Peyer's patch (tissue), 4 donors: Measurements from ENCODE around the gene WHRN. TPM values are rescaled to one million over a fixed set of nuclear protein-coding genes. Genes with fewer than 3 reads are reported as not detected.

Experiments
- DNase-seq, 3 donors: peaks; one replicate each; pipeline ENCODE4 v3.0.0-alpha.2; 2017 to 2019
- H3K27ac ChIP-seq, 4 donors: fragments of 200-600 bp; sonication (generic); one replicate each; pipeline ENCODE4 v1.5.1; 2016 to 2019
- H3K27me3 ChIP-seq, 2 donors: fragments of 200-600 bp; sonication (generic); one replicate each; pipeline ENCODE4 v1.5.1; 2019
- H3K36me3 ChIP-seq, 3 donors: fragments of 200-600 bp; sonication (generic); one replicate each; pipeline ENCODE4 v1.5.1; 2016 to 2019
- H3K4me1 ChIP-seq, 4 donors: fragments of 200-600 bp; sonication (generic); one replicate each; pipeline ENCODE4 v1.5.1; 2016 to 2019
- H3K4me3 ChIP-seq, 4 donors: fragments of 200-600 bp; sonication (generic); 1 replicate in 3 of 4; 2 replicates in 1 of 4; pipeline ENCODE4 v1.5.1; 2016 to 2019; ENCODE audit warnings: mild to moderate bottlenecking in 1 of 4
- H3K9me3 ChIP-seq, 4 donors: fragments of 200-600 bp; sonication (generic); one replicate each; pipeline ENCODE4 v1.5.1; 2016 to 2019; ENCODE audit warnings: mild to moderate bottlenecking in 1 of 4
- POLR2A ChIP-seq, 2 donors: fragments of 450-650 bp; IDR thresholded peaks; one replicate each; pipeline ENCODE4 v1.5.1; 2017; ENCODE audit warnings: antibody characterized with exemption in 2 of 2, mild to moderate bottlenecking in 2 of 2, moderate library complexity in 2 of 2
- total RNA-seq, 4 donors: library from RNA; depleted of rRNA; stranded (reverse); fragments of >200 nt; gene quantifications; one replicate each; pipeline ENCODE4 v1.1.0, GENCODE V29; 2016
- TF ChIP-seq, protein P1 (sequence below), 6 experiments: fragments of 450-650 bp in 4 of 6; fragments of 200-600 bp in 2 of 6; sonication (generic) in 1 of 6; IDR thresholded peaks; one replicate each; pipeline ENCODE4 v1.5.1; 2017 to 2019; ENCODE audit warnings: antibody characterized with exemption in 6 of 6, mild to moderate bottlenecking in 3 of 6, moderate library complexity in 1 of 6

WHRN gene
- total RNA-seq, 4 donors from 2014 or later, result 10.7 to 35.5 (median 15.3) TPM

DNA sequence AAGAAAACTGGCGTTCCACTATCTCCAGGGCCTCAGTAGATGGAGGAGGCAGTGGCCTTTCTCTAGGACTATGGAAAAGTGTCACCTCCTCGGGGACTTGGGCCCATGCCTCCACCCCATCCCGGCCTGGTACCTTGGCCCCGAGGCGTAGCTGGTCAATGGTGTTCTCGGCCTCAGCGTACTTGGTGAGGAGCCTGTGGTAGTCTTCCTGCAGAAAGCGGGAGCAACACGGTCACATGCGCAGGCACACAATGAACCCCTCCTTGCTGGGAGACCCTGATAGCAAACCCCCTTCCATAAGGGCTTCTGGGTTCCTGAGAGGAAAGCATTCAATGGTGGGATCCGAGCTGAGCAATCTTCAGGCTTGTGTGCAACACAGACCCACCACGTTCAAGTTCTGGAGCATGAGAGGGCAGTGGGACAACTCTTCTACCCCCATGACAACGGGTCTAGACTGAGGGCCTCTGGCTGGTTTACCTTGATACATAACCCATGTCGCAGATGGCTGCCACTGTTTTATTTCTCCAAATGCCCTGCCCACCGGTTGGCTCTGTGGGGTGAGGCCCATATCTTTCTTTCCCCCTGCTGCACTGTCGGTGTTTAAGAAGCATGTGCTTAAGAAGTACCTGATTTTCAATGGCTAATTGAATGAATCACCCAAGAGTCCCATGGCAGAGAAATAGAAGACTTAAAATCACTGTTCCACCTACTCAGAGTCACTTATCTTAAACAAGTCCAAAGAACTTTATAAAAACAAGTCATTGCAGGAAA, 131.1 kb downstream of the WHRN start:
- Histone ChIP-seq H3K36me3 (peaks cover 0 to 47% (median 0%) of the 10 kb centered on the region in 3 donors), H3K27ac (peak overlapping the region in 3 of 4 donors; percentile 22 to 94 (median 81)), H3K27me3 (no peaks in the 10 kb centered on the region), H3K4me1 (peaks cover 0 to 49% (median 32%) of the 10 kb centered on the region in 4 donors), H3K9me3 (no peaks in the 10 kb centered on the region), H3K4me3 (no peak overlapping the region)
- no peak for TF ChIP-seq POLR2A (IDR thresholded peaks at IDR 0.05)
- TF ChIP-seq, protein P1, sequence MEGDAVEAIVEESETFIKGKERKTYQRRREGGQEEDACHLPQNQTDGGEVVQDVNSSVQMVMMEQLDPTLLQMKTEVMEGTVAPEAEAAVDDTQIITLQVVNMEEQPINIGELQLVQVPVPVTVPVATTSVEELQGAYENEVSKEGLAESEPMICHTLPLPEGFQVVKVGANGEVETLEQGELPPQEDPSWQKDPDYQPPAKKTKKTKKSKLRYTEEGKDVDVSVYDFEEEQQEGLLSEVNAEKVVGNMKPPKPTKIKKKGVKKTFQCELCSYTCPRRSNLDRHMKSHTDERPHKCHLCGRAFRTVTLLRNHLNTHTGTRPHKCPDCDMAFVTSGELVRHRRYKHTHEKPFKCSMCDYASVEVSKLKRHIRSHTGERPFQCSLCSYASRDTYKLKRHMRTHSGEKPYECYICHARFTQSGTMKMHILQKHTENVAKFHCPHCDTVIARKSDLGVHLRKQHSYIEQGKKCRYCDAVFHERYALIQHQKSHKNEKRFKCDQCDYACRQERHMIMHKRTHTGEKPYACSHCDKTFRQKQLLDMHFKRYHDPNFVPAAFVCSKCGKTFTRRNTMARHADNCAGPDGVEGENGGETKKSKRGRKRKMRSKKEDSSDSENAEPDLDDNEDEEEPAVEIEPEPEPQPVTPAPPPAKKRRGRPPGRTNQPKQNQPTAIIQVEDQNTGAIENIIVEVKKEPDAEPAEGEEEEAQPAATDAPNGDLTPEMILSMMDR (IDR thresholded peaks at IDR 0.05), result no peak
- DNase-seq, result peak in 1 of 3 donors; percentile 36

DNA sequence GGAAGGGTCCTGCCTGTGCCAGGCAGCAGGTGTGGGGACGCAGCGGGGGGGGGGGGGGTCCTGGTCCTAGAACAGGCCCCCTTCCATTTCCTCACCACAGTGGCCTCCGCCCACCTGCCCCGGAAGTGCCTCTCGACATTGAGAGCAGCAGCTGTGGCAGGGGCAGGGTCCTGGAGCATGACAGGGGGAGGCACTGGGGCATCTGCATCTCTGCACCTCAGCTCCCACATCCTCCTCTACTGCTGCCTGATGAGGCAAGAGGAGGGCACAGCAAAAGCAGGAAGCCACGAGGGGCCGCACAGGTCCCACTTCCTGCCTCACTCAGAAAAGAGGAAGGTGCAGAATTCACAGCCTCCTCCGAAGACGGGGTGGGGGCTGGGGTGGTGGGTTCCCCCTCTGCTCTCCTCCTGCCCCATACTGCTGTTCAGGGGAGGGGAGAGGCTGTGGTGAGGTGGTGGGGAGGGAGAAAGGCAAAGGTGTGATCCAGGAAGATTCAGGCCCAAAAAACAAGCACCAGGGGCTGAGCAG, 132.3 kb downstream of the WHRN start:
- TF ChIP-seq, protein P1 (IDR thresholded peaks at IDR 0.05), result no peak
- TF ChIP-seq POLR2A (IDR thresholded peaks at IDR 0.05), result peak in 1 of 2 donors; percentile 22
- H3K36me3 ChIP-seq, result peaks cover 0 to 46% (median 0%) of the 10 kb centered on the region in 3 donors
- peaks cover 0 to 56% (median 31%) of the 10 kb centered on the region in 4 donors for H3K4me1 ChIP-seq
- no peaks in the 10 kb centered on the region for H3K9me3 ChIP-seq
- H3K27me3 ChIP-seq, result no peaks in the 10 kb centered on the region
- H3K4me3 ChIP-seq, result peak overlapping the region in 1 of 4 donors; percentile 28
- peak; percentile 67 to 98 (median 97) for DNase-seq
- peak overlapping the region; percentile 76 to 94 (median 82) for H3K27ac ChIP-seq

DNA sequence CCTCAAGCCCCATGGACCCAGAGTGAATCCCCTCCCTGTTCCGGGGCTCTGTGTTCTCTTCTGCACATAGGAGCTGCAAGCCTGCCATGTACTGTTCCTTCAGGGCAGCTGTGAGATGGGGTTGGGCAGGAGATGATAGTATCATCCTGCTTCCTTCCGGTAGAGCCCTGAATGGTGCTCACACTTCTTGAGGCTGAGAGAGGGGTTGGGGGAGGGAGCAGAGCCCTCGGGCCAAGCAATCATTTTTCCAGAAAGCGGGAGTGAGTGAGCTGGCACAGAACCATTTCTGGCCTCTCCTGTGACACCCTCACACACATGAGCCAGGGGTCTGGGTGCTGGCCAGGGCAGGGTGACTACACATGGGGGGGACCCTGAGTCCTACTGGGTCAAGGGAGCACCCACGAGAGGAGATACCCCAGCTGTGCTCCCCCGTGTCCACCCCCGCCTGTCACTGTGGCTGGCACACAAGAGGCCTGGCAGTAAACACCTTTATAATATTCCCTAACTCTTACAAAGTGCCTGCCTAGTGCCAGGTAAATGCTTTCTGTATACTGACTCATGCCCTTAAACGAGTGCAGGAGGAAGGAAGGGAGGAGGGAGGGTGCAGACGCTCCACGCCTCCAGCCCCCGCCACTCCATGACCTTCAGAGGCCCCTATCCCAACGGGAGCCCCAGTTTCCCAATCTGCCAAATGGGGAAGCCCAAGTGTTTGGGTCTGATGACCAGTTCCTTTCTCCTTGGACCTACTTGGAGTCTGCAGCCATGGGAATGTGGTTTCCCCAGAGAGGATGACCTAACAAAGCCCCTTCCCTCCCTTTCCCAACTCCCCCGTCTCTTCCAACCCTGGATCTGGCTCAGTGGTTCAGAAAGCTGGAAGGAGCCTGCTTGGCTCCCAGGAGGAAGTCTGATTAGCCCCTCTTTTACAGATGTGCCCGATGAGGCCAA, 133.0 kb downstream of the WHRN start:
- peaks cover 0 to 61% (median 38%) of the 10 kb centered on the region in 4 donors for H3K4me1 ChIP-seq
- H3K9me3 ChIP-seq, result no peaks in the 10 kb centered on the region
- H3K27ac ChIP-seq, result peak overlapping the region; percentile 76 to 94 (median 82)
- H3K36me3 ChIP-seq, result peaks cover 0 to 46% (median 0%) of the 10 kb centered on the region in 3 donors
- H3K4me3 ChIP-seq, result peak overlapping the region in 2 of 4 donors; percentile 1 to 28
- peak; percentile 48 to 86 (median 82) for DNase-seq
- H3K27me3 ChIP-seq, result no peaks in the 10 kb centered on the region
- TF ChIP-seq, protein P1 (IDR thresholded peaks at IDR 0.05), result no peak
- TF ChIP-seq POLR2A (IDR thresholded peaks at IDR 0.05), result peak in 1 of 2 donors; percentile 14

DNA sequence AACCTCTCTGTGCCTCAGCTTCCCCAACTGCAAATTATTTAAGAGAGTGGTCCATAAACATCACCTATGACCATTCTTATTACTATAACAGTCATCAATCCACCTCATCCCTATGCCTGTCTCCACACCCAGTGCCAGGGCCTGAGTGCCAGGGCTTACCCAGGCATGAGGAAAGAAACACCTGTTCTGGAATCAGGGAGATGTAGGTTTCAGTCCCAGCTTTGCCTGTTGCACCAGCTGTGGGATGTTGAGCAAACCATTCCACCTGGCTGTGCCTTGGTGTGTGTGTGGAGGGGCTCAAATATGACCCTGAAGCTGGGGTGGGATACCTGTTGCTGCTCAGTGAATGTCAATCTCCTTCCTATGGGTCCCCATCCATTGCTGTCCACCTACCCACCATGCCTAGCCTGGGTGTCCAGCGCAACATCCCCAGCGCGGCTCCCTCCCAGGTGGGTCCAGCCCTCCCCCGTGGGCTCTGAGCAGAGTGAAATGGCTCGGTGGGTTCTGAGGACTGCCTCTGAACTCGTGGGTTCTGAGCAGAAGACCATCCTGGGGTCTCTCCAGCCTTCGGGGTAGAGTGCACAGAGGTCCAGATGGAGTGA, 133.8 kb downstream of the WHRN start:
- no peaks in the 10 kb centered on the region for H3K27me3 ChIP-seq
- H3K36me3 ChIP-seq, result peaks cover 0 to 40% (median 0%) of the 10 kb centered on the region in 3 donors
- H3K9me3 ChIP-seq, result no peaks in the 10 kb centered on the region
- H3K4me1 ChIP-seq, result peaks cover 0 to 60% (median 40%) of the 10 kb centered on the region in 4 donors
- TF ChIP-seq POLR2A (IDR thresholded peaks at IDR 0.05), result no peak
- TF ChIP-seq, protein P1 (IDR thresholded peaks at IDR 0.05), result no peak
- peak overlapping the region; percentile 76 to 94 (median 82) for H3K27ac ChIP-seq
- peak in 1 of 3 donors; percentile 37 for DNase-seq
- peak overlapping the region in 1 of 4 donors; percentile 28 for H3K4me3 ChIP-seq

DNA sequence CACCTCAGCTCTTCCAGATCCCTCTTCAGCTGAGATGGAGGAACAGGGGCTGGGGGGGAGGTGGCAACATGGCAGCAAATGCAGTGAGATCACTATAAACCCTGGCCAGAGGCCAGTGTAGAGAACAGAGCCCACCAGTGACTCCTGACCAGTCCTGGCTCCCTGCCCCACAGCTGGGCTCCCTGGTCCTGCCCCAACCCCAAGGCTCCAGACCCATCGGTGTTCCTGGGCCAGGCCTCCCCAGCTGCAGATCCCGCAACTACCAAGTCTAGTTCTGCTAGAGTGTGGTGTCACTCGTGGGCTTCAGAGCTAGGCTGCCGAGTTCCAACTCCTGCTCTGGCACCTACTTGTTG, 134.3 kb downstream of the WHRN start:
- Histone ChIP-seq H3K27ac (peak overlapping the region; percentile 76 to 94 (median 82)), H3K9me3 (no peaks in the 10 kb centered on the region), H3K4me3 (no peak overlapping the region), H3K4me1 (peaks cover 0 to 61% (median 42%) of the 10 kb centered on the region in 4 donors), H3K27me3 (no peaks in the 10 kb centered on the region), H3K36me3 (peaks cover 0 to 37% (median 0%) of the 10 kb centered on the region in 3 donors)
- peak in 1 of 3 donors; percentile 29 for DNase-seq
- no peak for TF ChIP-seq POLR2A (IDR thresholded peaks at IDR 0.05)
- TF ChIP-seq, protein P1 (IDR thresholded peaks at IDR 0.05), result no peak
